RCC 7860 (cell line): ENCODE measurements around the gene SGCD.
"Not testable (repeated sequence)": the region's sequence is repeated elsewhere in the genome, so short reads cannot be mapped to it uniquely, and the experiment has no call there.

Source experiments
- DNase-seq: peaks from one replicate; pipeline ENCODE4 v3.0.0-alpha.2; 2015; ENCODE audit warnings: low spot score
- FAIRE-seq: peaks from 2 replicates; lab custom pipeline; 2012; peaks lifted over from hg19 to GRCh38; lab: Jason Lieb, UNC

SGCD gene

GRCh38 chr5:156552855-156553358 lies 225.9 kb downstream of the SGCD start:
- FAIRE-seq (no peak), DNase-seq (no peak)

- FAIRE-seq (no peak), DNase-seq (no peak)
These were observed 229.9 kb downstream of the SGCD start for GRCh38 chr5:156556666-156557406.

- FAIRE-seq = no peak
These were observed 233.0 kb downstream of the SGCD start for GRCh38 chr5:156560002-156560401.

GRCh38 chr5:156561651-156562050 lies 234.7 kb downstream of the SGCD start:
- no peak for DNase-seq
- no peak for FAIRE-seq

More at GRCh38 chr5:156560002-156560401, 233.0 kb downstream of the SGCD start:
- no peak for DNase-seq

- FAIRE-seq = no peak
- DNase-seq = no peak
These were observed 243.7 kb downstream of the SGCD start for GRCh38 chr5:156570615-156571014.

GRCh38 chr5:156581725-156582124 lies 254.8 kb downstream of the SGCD start:
- FAIRE-seq (no peak), DNase-seq (no peak)

- DNase-seq = no peak
- FAIRE-seq = no peak
These were observed 255.2 kb downstream of the SGCD start for GRCh38 chr5:156582193-156582598.

- FAIRE-seq (no peak), DNase-seq (no peak)
These were observed 257.9 kb downstream of the SGCD start for GRCh38 chr5:156584871-156585270.

GRCh38 chr5:156585999-156586398 lies 259.0 kb downstream of the SGCD start:
- DNase-seq (no peak), FAIRE-seq (no peak)

GRCh38 chr5:156587012-156587411 lies 260.0 kb downstream of the SGCD start:
- FAIRE-seq (no peak), DNase-seq (no peak)

GRCh38 chr5:156588306-156588705 lies 261.3 kb downstream of the SGCD start:
- FAIRE-seq (no peak), DNase-seq (no peak)

- FAIRE-seq = no peak
- DNase-seq = no peak
These were observed 262.4 kb downstream of the SGCD start for GRCh38 chr5:156589104-156589945.

- FAIRE-seq (no peak), DNase-seq (no peak)
These were observed 262.9 kb downstream of the SGCD start for GRCh38 chr5:156589946-156590216.

- DNase-seq (no peak), FAIRE-seq (no peak)
These were observed 264.0 kb downstream of the SGCD start for GRCh38 chr5:156590978-156591377.

- FAIRE-seq (no peak), DNase-seq (no peak)
These were observed 264.7 kb downstream of the SGCD start for GRCh38 chr5:156591631-156592030.

- DNase-seq = no peak
- FAIRE-seq = no peak
These were observed 266.6 kb downstream of the SGCD start for GRCh38 chr5:156593546-156593945.

- no peak for FAIRE-seq
- no peak for DNase-seq
These were observed 267.4 kb downstream of the SGCD start for GRCh38 chr5:156594406-156594805.

GRCh38 chr5:156595132-156595787 lies 268.3 kb downstream of the SGCD start:
- no peak for FAIRE-seq
- DNase-seq = no peak

- FAIRE-seq = no peak
These were observed 270.3 kb downstream of the SGCD start for GRCh38 chr5:156597276-156597675.

GRCh38 chr5:156598964-156599363 lies 272.0 kb downstream of the SGCD start:
- no peak for FAIRE-seq
- DNase-seq = no peak

More at GRCh38 chr5:156597276-156597675, 270.3 kb downstream of the SGCD start:
- DNase-seq = no peak

- FAIRE-seq, DNase-seq: not testable (repeated sequence)
These were observed 283.6 kb downstream of the SGCD start for GRCh38 chr5:156610582-156610981.
